OCI-LY7 (cell line): ENCODE measurements around the gene CPZ. TPM values are rescaled to one million over a fixed set of nuclear protein-coding genes. Genes with fewer than 3 reads are reported as not detected.
"Not testable (repeated sequence)": the region's sequence is repeated elsewhere in the genome, so short reads cannot be mapped to it uniquely, and the experiment has no call there.

Experiments
- BruUV-seq: library from RNA; stranded (reverse); fragments of 400-500 nt; replicated peaks from 2 replicates; lab custom pipeline; 2021; lab: Mats Ljungman, UMichigan
- CTCF ChIA-PET: fragments of 300-600 bp; sonication (Branson Sonifier 250); formaldehyde crosslinking; loops from one replicate; lab custom pipeline; 2022; ENCODE audit warnings: antibody characterized with exemption; ENCODE audit not compliant: unreplicated experiment; lab: Charles Lee
- POLR2A ChIA-PET: fragments of 300-600 bp; sonication (Branson Sonifier 250); formaldehyde crosslinking; loops from one replicate; lab custom pipeline; 2022; ENCODE audit warnings: antibody characterized with exemption; lab: Charles Lee
- DNase-seq: peaks from one replicate; pipeline ENCODE4 v3.0.0-alpha.2; 2015; ENCODE audit warnings: low spot score
- H2AFZ ChIP-seq: fragments of 200-600 bp; sonication (generic), shearing (Covaris generic); 2 replicates; pipeline ENCODE4 v1.6.1; 2014; ENCODE audit warnings: mild to moderate bottlenecking, antibody characterized with exemption, low read length, moderate library complexity
- H3K27ac ChIP-seq: fragments of 200-600 bp; sonication (generic); 2 replicates; pipeline ENCODE4 v1.5.1; 2014; ENCODE audit warnings: mixed run types, low read depth, mild to moderate bottlenecking, moderate library complexity, low read length, inconsistent platforms; ENCODE audit not compliant: poor library complexity, severe bottlenecking
- H3K36me3 ChIP-seq: fragments of 200-600 bp; sonication (generic); 2 replicates; pipeline ENCODE4 v1.6.1; 2014; ENCODE audit warnings: mild to moderate bottlenecking, antibody characterized with exemption, low read length, moderate library complexity, mixed read lengths; ENCODE audit not compliant: insufficient read depth
- H3K4me1 ChIP-seq: fragments of 200-600 bp; sonication (generic); 2 replicates; pipeline ENCODE4 v1.5.1; 2014; ENCODE audit warnings: mild to moderate bottlenecking, low read length; ENCODE audit not compliant: insufficient read depth, poor library complexity, severe bottlenecking
- H3K4me2 ChIP-seq: fragments of 200-600 bp; sonication (generic); 2 replicates; pipeline ENCODE4 v1.6.1; 2014; ENCODE audit warnings: mild to moderate bottlenecking, low read length
- H3K4me3 ChIP-seq: fragments of 200-600 bp; sonication (generic); 2 replicates; pipeline ENCODE4 v1.5.1; 2014; ENCODE audit warnings: mild to moderate bottlenecking, low read depth, low read length; ENCODE audit not compliant: poor library complexity, severe bottlenecking
- H3K79me2 ChIP-seq: fragments of 200-600 bp; sonication (generic); 2 replicates; pipeline ENCODE4 v1.6.1; 2016; ENCODE audit warnings: low read depth, mild to moderate bottlenecking, low read length, moderate library complexity, mixed read lengths; ENCODE audit not compliant: insufficient read depth
- H3K9me2 ChIP-seq: fragments of 200-600 bp; sonication (generic); 2 replicates; pipeline ENCODE4 v1.6.1; 2016; ENCODE audit warnings: mild to moderate bottlenecking, low read length, mixed read lengths; ENCODE audit not compliant: insufficient read depth
- H3K9me3 ChIP-seq: fragments of 200-600 bp; sonication (generic); 2 replicates; pipeline ENCODE4 v1.6.1; 2014; ENCODE audit warnings: mild to moderate bottlenecking, mixed run types, low read length, mixed read lengths
- H4K20me1 ChIP-seq: fragments of 200-600 bp; sonication (generic); 2 replicates; pipeline ENCODE4 v1.6.1; 2014; ENCODE audit warnings: mild to moderate bottlenecking, antibody characterized with exemption, low read length, moderate library complexity, mixed read lengths; ENCODE audit not compliant: insufficient read depth
- EZH2phosphoT487 ChIP-seq: fragments of 200-600 bp; sonication (generic); IDR thresholded peaks from 2 replicates; pipeline ENCODE4 v1.6.1; 2018; ENCODE audit warnings: low read depth, borderline replicate concordance, mild to moderate bottlenecking, mixed run types, antibody characterized with exemption, low read length, moderate library complexity, mixed read lengths
- intact Hi-C: fragments of 100-400 bp; cut with micrococcal nuclease; formaldehyde crosslinking; loops from one replicate; pipeline ENCODE4 v1.10.0; 2022; ENCODE audit not compliant: unreplicated experiment
- total RNA-seq, 2 experiments: library from RNA; depleted of rRNA in 1 of 2; stranded (reverse); fragments of >200 nt in 1 of 2; shearing (Covaris generic) in 1 of 2; gene quantifications; 2 replicates each; pipeline ENCODE4 v1.2.3, GENCODE V29; 2014 to 2022
- TF ChIP-seq, protein P1 (sequence below): fragments of 200-600 bp; sonication (generic); conservative IDR thresholded peaks from 2 replicates; pipeline ENCODE4 v1.5.1; 2014; ENCODE audit warnings: mild to moderate bottlenecking, antibody characterized with exemption, low read length, moderate library complexity, mixed read lengths

The CPZ gene
- total RNA-seq, 2 experiments from 2014 or later = not detected

DNA sequence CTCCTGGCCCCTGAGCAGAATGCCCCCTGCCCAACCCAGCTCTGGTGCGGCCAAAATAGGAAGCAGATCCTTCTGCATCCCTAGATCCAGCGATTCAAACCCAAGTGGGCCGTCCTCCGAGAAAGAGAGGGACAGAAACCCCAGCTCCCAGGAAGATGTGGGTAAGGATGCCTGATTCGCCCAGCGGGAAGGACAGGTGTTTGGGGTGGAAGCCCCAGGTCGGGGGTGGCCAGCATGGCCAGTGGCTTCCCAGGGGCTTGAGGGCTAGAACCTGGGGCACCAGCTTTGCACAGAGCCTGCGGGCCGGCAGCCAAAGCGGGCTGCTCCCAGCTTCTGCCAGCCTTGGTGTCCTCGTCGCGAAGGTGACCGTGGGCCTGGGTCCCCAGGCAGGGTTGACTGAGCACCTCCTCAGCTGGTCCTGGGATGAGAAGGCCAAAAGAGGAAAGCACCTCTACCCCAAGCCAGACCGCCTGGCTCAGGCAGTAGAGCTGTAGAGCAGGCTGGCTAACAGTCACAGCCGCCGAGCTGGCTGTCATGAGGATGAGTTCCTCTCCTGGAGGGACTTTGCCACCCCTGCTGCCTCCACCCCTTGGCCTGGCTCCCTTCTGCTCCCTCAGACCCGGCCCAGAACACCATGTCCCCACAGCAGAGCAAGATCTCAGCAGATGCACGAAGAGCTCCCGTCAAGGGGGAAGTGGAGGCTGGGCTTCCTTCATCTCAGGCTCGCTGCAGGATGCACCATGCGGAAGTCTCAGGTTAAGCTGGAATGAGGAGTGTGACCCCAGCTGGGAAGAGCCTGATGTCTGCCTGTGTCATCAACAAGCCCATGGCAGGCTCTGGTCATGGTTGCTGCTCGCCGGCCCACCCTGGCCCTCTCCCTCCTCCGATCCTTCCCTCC lies 59.9 kb downstream of the CPZ start:
- intact Hi-C loops = no loop called here
- Histone ChIP-seq H3K9me3 (no peaks in the 10 kb centered on the region), H3K4me2 (no peak overlapping the region), H3K27ac (no peak overlapping the region), H3K4me3 (no peak overlapping the region), H3K79me2 (no peaks in the 10 kb centered on the region), H4K20me1 (no peaks in the 10 kb centered on the region), H3K4me1 (no peaks in the 10 kb centered on the region), H2AFZ (no peak overlapping the region), H3K36me3 (no peaks in the 10 kb centered on the region), H3K9me2 (no peaks in the 10 kb centered on the region)
- DNase-seq = no peak
- no TSS peak for BruUV-seq
- ChIA-PET POLR2A (no interaction called here), CTCF (no interaction called here)
- no peak for TF ChIP-seq EZH2phosphoT487
- TF ChIP-seq, protein P1, sequence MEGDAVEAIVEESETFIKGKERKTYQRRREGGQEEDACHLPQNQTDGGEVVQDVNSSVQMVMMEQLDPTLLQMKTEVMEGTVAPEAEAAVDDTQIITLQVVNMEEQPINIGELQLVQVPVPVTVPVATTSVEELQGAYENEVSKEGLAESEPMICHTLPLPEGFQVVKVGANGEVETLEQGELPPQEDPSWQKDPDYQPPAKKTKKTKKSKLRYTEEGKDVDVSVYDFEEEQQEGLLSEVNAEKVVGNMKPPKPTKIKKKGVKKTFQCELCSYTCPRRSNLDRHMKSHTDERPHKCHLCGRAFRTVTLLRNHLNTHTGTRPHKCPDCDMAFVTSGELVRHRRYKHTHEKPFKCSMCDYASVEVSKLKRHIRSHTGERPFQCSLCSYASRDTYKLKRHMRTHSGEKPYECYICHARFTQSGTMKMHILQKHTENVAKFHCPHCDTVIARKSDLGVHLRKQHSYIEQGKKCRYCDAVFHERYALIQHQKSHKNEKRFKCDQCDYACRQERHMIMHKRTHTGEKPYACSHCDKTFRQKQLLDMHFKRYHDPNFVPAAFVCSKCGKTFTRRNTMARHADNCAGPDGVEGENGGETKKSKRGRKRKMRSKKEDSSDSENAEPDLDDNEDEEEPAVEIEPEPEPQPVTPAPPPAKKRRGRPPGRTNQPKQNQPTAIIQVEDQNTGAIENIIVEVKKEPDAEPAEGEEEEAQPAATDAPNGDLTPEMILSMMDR = no peak

DNA sequence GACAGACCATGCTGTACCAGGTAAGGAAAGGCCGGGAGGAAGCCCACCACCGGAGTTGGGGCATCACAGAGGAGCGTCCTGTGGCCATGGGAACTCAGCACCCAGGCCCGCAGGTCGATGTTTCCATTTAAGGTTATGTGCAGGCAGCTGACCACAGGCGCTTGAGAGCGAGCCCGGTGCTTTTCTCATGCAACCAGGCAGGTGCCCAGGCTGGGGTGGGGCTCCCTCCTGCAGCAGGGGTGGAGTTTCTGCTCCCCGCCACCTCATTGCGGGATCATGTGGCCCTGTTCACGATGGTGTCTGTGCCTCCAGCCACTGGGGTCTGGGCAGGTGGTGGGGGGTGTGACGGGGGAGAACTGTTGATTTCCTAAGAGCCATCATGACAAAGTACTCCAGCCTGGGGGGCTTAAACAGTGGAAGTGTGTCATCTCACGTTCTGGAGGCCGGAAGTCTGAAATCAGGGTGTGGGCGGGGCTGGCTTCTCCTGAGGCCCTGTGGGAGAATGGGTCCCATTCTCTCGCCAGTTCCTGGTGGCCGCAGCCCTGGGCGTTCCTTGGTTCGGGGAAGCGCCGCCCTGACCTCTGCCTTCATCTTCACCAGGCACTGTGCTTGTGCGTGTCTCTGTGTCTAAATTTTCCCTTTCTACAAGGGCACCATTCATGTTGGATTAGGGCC lies 60.9 kb downstream of the CPZ start:
- CTCF ChIA-PET = no interaction called here

DNA sequence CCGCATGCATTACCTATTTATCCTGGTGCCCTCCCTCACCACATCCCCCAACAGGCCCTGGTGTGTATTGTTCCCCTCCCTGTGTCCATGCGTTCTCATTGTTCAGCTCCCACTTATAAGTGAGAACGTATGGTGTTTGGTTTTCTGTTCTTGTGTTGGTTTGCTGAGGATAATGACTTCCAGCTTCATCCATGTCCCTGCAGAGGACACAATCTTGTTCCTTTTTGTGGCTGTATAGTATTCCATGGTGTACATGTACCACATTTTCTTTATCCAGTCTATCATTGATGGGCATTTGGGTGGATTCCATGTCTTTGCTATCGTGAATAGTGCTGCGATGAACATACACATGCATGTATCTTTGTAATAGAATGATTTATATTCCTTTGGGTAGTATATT lies 61.6 kb downstream of the CPZ start:
- H3K4me3 ChIP-seq, H3K4me2 ChIP-seq, H3K27ac ChIP-seq, H4K20me1 ChIP-seq, DNase-seq, BruUV-seq, H3K79me2 ChIP-seq, H3K9me2 ChIP-seq, POLR2A ChIA-PET, H3K4me1 ChIP-seq, H3K36me3 ChIP-seq, intact Hi-C loops, H2AFZ ChIP-seq, H3K9me3 ChIP-seq, CTCF ChIA-PET: not testable (repeated sequence)

More for the DNA sequence above, 60.9 kb downstream of the CPZ start:
- Histone ChIP-seq H3K4me3 (no peak overlapping the region), H3K9me2 (no peaks in the 10 kb centered on the region), H4K20me1 (no peaks in the 10 kb centered on the region), H3K27ac (no peak overlapping the region), H3K4me2 (no peak overlapping the region), H2AFZ (no peak overlapping the region), H3K4me1 (no peaks in the 10 kb centered on the region), H3K79me2 (no peaks in the 10 kb centered on the region), H3K36me3 (no peaks in the 10 kb centered on the region), H3K9me3 (no peaks in the 10 kb centered on the region)
- no TSS peak for BruUV-seq
- DNase-seq = no peak
- intact Hi-C loops = no loop called here
- TF ChIP-seq EZH2phosphoT487 = no peak
- TF ChIP-seq, protein P1 = no peak
- POLR2A ChIA-PET = no interaction called here
